ENCODE data around the gene LMOD3. TPM values are rescaled to one million over a fixed set of nuclear protein-coding genes. Genes with fewer than 3 reads are reported as not detected.

LMOD3 gene
- total and polyA plus RNA-seq, 2 donors (not counting 3 experiments of a cell fraction or from before 2014, with no cell fraction given), result not detected

DNA sequence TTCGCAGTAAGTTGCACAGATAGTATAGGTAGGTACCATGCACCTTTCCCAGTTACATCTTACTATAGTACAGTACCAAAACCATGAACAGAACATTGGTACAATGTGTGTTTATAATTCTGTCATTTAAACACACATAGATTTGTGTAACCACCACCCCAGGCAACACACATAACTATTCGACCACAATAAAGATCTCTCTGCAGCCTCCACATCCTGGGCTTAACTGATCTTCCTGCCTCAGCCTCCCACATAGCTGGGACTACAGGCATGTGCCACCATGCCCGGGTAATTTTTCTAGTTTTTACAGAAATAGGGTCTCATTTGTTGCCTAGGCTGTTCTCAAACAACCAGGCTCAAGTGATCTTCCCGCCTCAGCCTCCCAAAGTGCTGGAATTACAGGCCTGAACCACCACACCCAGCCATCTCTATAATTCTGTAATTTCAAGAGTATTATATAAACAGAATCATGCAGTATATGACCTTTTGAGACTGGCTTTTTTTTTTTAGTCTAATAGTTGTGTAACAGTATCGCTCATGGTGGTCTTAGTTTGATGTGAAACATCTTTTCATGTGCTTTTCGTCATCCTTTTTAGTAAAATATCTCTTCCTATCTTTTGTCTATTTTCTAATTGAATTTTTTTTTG is 57.0 kb downstream of the LMOD3 start:
- no peaks in the 10 kb centered on the region for H3K79me2 ChIP-seq (ENCODE audit: control insufficient read depth, insufficient read depth, low read length)
- TF ChIP-seq POLR2AphosphoS5 (IDR thresholded peaks at IDR 0.05; ENCODE audit: insufficient read depth, low read depth, low read length) (no peak), GATA2 (IDR thresholded peaks at IDR 0.05; ENCODE audit: insufficient read depth, insufficient read length, low read depth, low read length) (no peak), EZH2 (IDR thresholded peaks at IDR 0.05; ENCODE audit: borderline replicate concordance, low read depth, low read length, severe bottlenecking) (no peak), POLR2A (IDR thresholded peaks at IDR 0.05; ENCODE audit: low read depth, low read length) (no peak), JUN (IDR thresholded peaks at IDR 0.05; ENCODE audit: borderline replicate concordance, insufficient read depth, insufficient read length, low read depth) (no peak), FOS (IDR thresholded peaks at IDR 0.05; ENCODE audit: borderline replicate concordance, insufficient read depth, low read length) (no peak), MAX (IDR thresholded peaks at IDR 0.05; ENCODE audit: insufficient read depth, insufficient read length) (no peak), MYC (IDR thresholded peaks at IDR 0.05; ENCODE audit: low read depth, low read length) (no peak)
- TF ChIP-seq, protein P1, sequence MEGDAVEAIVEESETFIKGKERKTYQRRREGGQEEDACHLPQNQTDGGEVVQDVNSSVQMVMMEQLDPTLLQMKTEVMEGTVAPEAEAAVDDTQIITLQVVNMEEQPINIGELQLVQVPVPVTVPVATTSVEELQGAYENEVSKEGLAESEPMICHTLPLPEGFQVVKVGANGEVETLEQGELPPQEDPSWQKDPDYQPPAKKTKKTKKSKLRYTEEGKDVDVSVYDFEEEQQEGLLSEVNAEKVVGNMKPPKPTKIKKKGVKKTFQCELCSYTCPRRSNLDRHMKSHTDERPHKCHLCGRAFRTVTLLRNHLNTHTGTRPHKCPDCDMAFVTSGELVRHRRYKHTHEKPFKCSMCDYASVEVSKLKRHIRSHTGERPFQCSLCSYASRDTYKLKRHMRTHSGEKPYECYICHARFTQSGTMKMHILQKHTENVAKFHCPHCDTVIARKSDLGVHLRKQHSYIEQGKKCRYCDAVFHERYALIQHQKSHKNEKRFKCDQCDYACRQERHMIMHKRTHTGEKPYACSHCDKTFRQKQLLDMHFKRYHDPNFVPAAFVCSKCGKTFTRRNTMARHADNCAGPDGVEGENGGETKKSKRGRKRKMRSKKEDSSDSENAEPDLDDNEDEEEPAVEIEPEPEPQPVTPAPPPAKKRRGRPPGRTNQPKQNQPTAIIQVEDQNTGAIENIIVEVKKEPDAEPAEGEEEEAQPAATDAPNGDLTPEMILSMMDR (IDR thresholded peaks at IDR 0.05; ENCODE audit: extremely low read depth in 1 of 2, insufficient read depth in 1 of 2, low read depth in 1 of 2, low read length in 2 of 2), result no peak
- no peaks in the 10 kb centered on the region for H3K9me3 ChIP-seq (replicated peaks; ENCODE audit: control insufficient read depth, insufficient read depth, low read length)
- dilution Hi-C loops (cut with MboI; ENCODE audit: extremely low pct_ligation_motif_present, low sequenced_read_pairs), result no loop called here
- H3K27me3 ChIP-seq (ENCODE audit: control insufficient read depth in 2 of 2, insufficient read depth in 2 of 2, low read length in 2 of 2), result no peaks in the 10 kb centered on the region
- BruUV-seq (replicated peaks), result no TSS peak
- intact Hi-C loops (cut with micrococcal nuclease), result no loop called here
- no peak for DNase-seq (ENCODE audit: low read depth, low spot score)
- H3K36me3 ChIP-seq (ENCODE audit: control insufficient read depth in 2 of 2, extremely low read depth in 1 of 2, insufficient read depth in 2 of 2, low read length in 2 of 2), result peaks cover 10% of the 10 kb centered on the region in 2 experiments
- CTCF ChIA-PET, result interaction anchor here (1.3 to 2.3 kb wide), 2 partner anchors 10 to 13 kb away, joined by 4 to 9 read pairs; partner anchors contain the start of gene TMF1
- no peak for FAIRE-seq
- no peak overlapping the region for H2AFZ ChIP-seq (ENCODE audit: low read depth, low read length)
- H3K9ac ChIP-seq (replicated peaks; ENCODE audit: extremely low read depth, insufficient read depth, low read length), result no peak overlapping the region
- H3K27ac ChIP-seq (ENCODE audit: insufficient read depth, low read depth, low read length), result no peak overlapping the region
- no peaks in the 10 kb centered on the region for H3K9me1 ChIP-seq (replicated peaks; ENCODE audit: control insufficient read depth, extremely low read depth, insufficient read depth, low read length)
- no peaks in the 10 kb centered on the region for H3K4me1 ChIP-seq (ENCODE audit: control insufficient read depth, extremely low read depth, insufficient read depth, low read length)
- POLR2A ChIA-PET, result no interaction called here
- no peak overlapping the region for H3K4me3 ChIP-seq (replicated peaks in 1 of 3; ENCODE audit: insufficient read depth in 1 of 3, low read depth in 1 of 3, low read length in 3 of 3)
- H4K20me1 ChIP-seq (replicated peaks; ENCODE audit: control insufficient read depth, extremely low read depth, insufficient read depth, low read length), result no peaks in the 10 kb centered on the region
- H3K4me2 ChIP-seq (ENCODE audit: insufficient read depth, low read length), result no peak overlapping the region

Data from endothelial cell of umbilical vein (primary cell).